ENCODE data around the gene SYNGR2. TPM values are rescaled to one million over a fixed set of nuclear protein-coding genes. Genes with fewer than 3 reads are reported as not detected.

Gene SYNGR2
- total RNA-seq: 100 to 1,000 TPM; 102 to 184 (median 116) TPM
- polyA plus RNA-seq: 100 to 1,000 TPM in 1 of 2 donors, 10 to 100 TPM in 1; 92.8 to 200 TPM
- long read RNA-seq, donor 1, transcript SYNGR2-209 (1 exons, 3,036 nt): minor isoform, 47 of 421 reads
- long read RNA-seq, donor 1, transcript SYNGR2-201 (4 exons, 2,325 nt): major isoform, 296 of 421 reads
- long read RNA-seq, donor 1, transcript SYNGR2-204 (3 exons, 2,125 nt): minor isoform, 46 of 421 reads
- long read RNA-seq, donor 1, partial matches to known transcripts: 22 of 421 reads
- long read RNA-seq, donor 1, other reads (novel, unspliced or antisense): 5 of 421 reads
- long read RNA-seq, donor 2, transcript SYNGR2-204 (3 exons, 2,125 nt): minor isoform, 19 of 279 reads
- long read RNA-seq, donor 2, transcript SYNGR2-203 (3 exons, 1,553 nt): minor isoform, 6 of 279 reads
- long read RNA-seq, donor 2, transcript SYNGR2-209 (1 exons, 3,036 nt): minor isoform, 38 of 279 reads
- long read RNA-seq, donor 2, transcript SYNGR2-201 (4 exons, 2,325 nt): major isoform, 198 of 279 reads
- long read RNA-seq, donor 2, partial matches to known transcripts: 15 of 279 reads
- long read RNA-seq, donor 2, other reads (novel, unspliced or antisense): 3 of 279 reads
- long read RNA-seq, donor 3, transcript SYNGR2-204 (3 exons, 2,125 nt): minor isoform, 19 of 473 reads
- long read RNA-seq, donor 3, transcript SYNGR2-202 (5 exons, 949 nt): minor isoform, 11 of 473 reads
- long read RNA-seq, donor 3, transcript SYNGR2-201 (4 exons, 2,325 nt): major isoform, 417 of 473 reads
- long read RNA-seq, donor 3, transcript SYNGR2-209 (1 exons, 3,036 nt): minor isoform, 9 of 473 reads
- long read RNA-seq, donor 3, partial matches to known transcripts: 7 of 473 reads
- long read RNA-seq, donor 3, other reads (novel, unspliced or antisense): 8 of 473 reads

- H3K27ac ChIP-seq: peak within 1 kb of the TSS; percentile 82 to 94 (median 91)
- intact Hi-C loops (cut with DNase I): loop anchor here in 1 of 10 donors (2.0 kb wide), 1 partner anchor 40 kb away; the partner anchor contains the start of gene TMC6
- ATAC-seq: peak; percentile 38 to 89 (median 60)
- peak; percentile 79 to 88 for DNase-seq
- no peaks in the 10 kb centered on the region for H3K27me3 ChIP-seq
- TF ChIP-seq CTCF (IDR thresholded peaks at IDR 0.05): no peak
- peaks cover 0 to 28% (median 10%) of the 10 kb centered on the region in 9 donors for H3K36me3 ChIP-seq
- H3K4me1 ChIP-seq: peaks cover 17 to 50% (median 35%) of the 10 kb centered on the region in 9 donors
- peak within 1 kb of the TSS; percentile 36 to 78 (median 69) for H3K4me3 ChIP-seq
- no peaks in the 10 kb centered on the region for H3K9me3 ChIP-seq
- WGBS, 2 donors: 0% methylated on average over 42 to 84 of the region's 84 CpGs
Measured at GRCh38 chr17:78168242-78168902, at the start of gene SYNGR2. Gene SYNGR2 (plus strand): TSS chr17:78168581. CDS start chr17:78168617, 36 bp downstream.

- Histone ChIP-seq H3K27ac (no peak overlapping the region), H3K36me3 (peaks cover 0 to 95% (median 25%) of the 10 kb centered on the region in 9 donors), H3K27me3 (no peaks in the 10 kb centered on the region), H3K4me1 (peaks cover 5 to 46% (median 14%) of the 10 kb centered on the region in 9 donors), H3K4me3 (no peak overlapping the region), H3K9me3 (no peaks in the 10 kb centered on the region)
- WGBS, 2 donors: 84 to 88% methylated on average over 14 of the region's 14 CpGs
- TF ChIP-seq CTCF (IDR thresholded peaks at IDR 0.05): no peak
- DNase-seq: no peak
- ATAC-seq: no peak
- intact Hi-C loops (cut with DNase I): loop anchor here in 1 of 10 donors (10.0 kb wide), 1 partner anchor 126 kb away; no protein-coding TSS in a partner anchor
Measured at GRCh38 chr17:78118801-78119241, 49.6 kb upstream of the SYNGR2 start.

DNA sequence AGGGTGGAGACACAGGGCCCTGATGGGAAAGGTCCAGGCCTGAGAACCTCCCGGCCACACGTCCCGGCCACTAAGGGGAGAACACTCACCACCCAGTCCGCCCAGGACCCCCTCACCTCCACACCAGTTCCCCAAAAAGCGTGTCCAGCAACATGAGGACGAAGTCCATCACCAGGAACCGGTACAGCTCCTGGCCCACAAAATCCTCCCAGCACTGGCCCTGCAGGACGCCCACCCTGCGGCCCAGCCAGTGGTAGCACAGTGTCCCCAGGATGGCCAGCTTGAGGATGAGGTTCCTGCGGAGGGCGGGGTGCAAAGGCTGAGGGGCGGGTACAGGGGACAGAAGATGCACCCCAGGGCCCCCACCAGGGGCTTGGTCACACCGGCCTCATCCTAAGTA is 47.8 kb upstream of the SYNGR2 start:
- no peak for ATAC-seq
- no peaks in the 10 kb centered on the region for H3K9me3 ChIP-seq
- TF ChIP-seq CTCF (IDR thresholded peaks at IDR 0.05): no peak
- no peak for DNase-seq
- peaks cover 14 to 51% (median 19%) of the 10 kb centered on the region in 9 donors for H3K4me1 ChIP-seq
- intact Hi-C loops (cut with DNase I): no loop called here
- H3K4me3 ChIP-seq: no peak overlapping the region
- H3K27ac ChIP-seq: peak overlapping the region in 1 of 10 donors; percentile 72
- H3K27me3 ChIP-seq: no peaks in the 10 kb centered on the region
- WGBS, 2 donors: 97 to 98% methylated on average over 13 of the region's 13 CpGs
- H3K36me3 ChIP-seq: peaks cover 0 to 97% (median 38%) of the 10 kb centered on the region in 9 donors
